Measurements from ENCODE around the gene ANKRD22.
A peak's percentile ranks its signal among the peaks of the same experiment; 100 is the strongest.
"Not testable (repeated sequence)": the region's sequence is repeated elsewhere in the genome, so short reads cannot be mapped to it uniquely, and the experiment has no call there.

ANKRD22 gene
- 0 reads per million in 4 experiments for total RNA-seq

GRCh38 chr10:88851706-88852105 lies at the start of gene ANKRD22:
TSS of gene ANKRD22 (minus strand) at chr10:88851844. CDS start at chr10:88851607, 237 bp downstream.
- no peak for DNase-seq

GRCh38 chr10:88899886-88900285 lies 48.2 kb upstream of the ANKRD22 start:
- no peak for DNase-seq

GRCh38 chr10:88898727-88899126 lies 47.1 kb upstream of the ANKRD22 start:
- no peak for DNase-seq

- no peak for DNase-seq
These were observed 45.6 kb upstream of the ANKRD22 start for GRCh38 chr10:88896994-88897853.

- no peak for DNase-seq
These were observed 44.8 kb upstream of the ANKRD22 start for GRCh38 chr10:88896372-88896993.

- DNase-seq: no peak
These were observed 43.6 kb upstream of the ANKRD22 start for GRCh38 chr10:88895250-88895649.

GRCh38 chr10:88893611-88894010 lies 42.0 kb upstream of the ANKRD22 start:
- no peak for DNase-seq

- no peak for DNase-seq
These were observed 40.8 kb upstream of the ANKRD22 start for GRCh38 chr10:88892222-88892967.

- no peak for DNase-seq
These were observed 39.2 kb upstream of the ANKRD22 start for GRCh38 chr10:88890681-88891381.

GRCh38 chr10:88889559-88890337 lies 38.1 kb upstream of the ANKRD22 start:
- no peak for DNase-seq

- no peak for DNase-seq
These were observed 37.3 kb upstream of the ANKRD22 start for GRCh38 chr10:88888810-88889445.

GRCh38 chr10:88886557-88886956 lies 34.9 kb upstream of the ANKRD22 start:
- DNase-seq: no peak

GRCh38 chr10:88883448-88883809 lies 31.8 kb upstream of the ANKRD22 start:
- DNase-seq: no peak

- DNase-seq: not testable (repeated sequence)
These were observed 31.2 kb upstream of the ANKRD22 start for GRCh38 chr10:88882646-88883447.

- DNase-seq: no peak
These were observed 30.4 kb upstream of the ANKRD22 start for GRCh38 chr10:88881922-88882645.

GRCh38 chr10:88881320-88881719 lies 29.7 kb upstream of the ANKRD22 start:
- DNase-seq: no peak

GRCh38 chr10:88880282-88881076 lies 28.8 kb upstream of the ANKRD22 start:
- DNase-seq: peak; percentile 43

GRCh38 chr10:88879534-88880281 lies 28.1 kb upstream of the ANKRD22 start, which contains the start of gene STAMBPL1:
TSS of gene STAMBPL1 (plus strand) at chr10:88880245. CDS start at chr10:88901709, 21,464 bp downstream.
- DNase-seq: peak; percentile 43
